HFF-Myc (cell line): ENCODE data around the gene WDR54.

ENCODE experiments used
- DNase-seq: peaks from one replicate; pipeline ENCODE4 v3.0.0-alpha.2; 2011; ENCODE audit warnings: low read depth; ENCODE audit errors: extremely low read depth
- H3K4me3 ChIP-seq: replicated peaks from 2 replicates; pipeline ENCODE4 v1.5.1; 2011; ENCODE audit warnings: low read depth, mild to moderate bottlenecking, control low read depth, low read length
- CTCF ChIP-seq: IDR thresholded peaks from 2 replicates; pipeline ENCODE4 v1.5.1; 2012; ENCODE audit warnings: mild to moderate bottlenecking, low read depth, low read length, control low read depth; ENCODE audit errors: missing control alignments

The WDR54 gene

GRCh38 chr2:74426181-74426758 is 4.7 kb downstream of the WDR54 start:
- H3K4me3 ChIP-seq = no peak overlapping the region
- DNase-seq = no peak
- no peak for TF ChIP-seq CTCF

- H3K4me3 ChIP-seq = no peak overlapping the region
- no peak for DNase-seq
- TF ChIP-seq CTCF = no peak
These were observed 6.0 kb downstream of the WDR54 start for GRCh38 chr2:74427551-74427950.

- no peak overlapping the region for H3K4me3 ChIP-seq
- DNase-seq = no peak
- TF ChIP-seq CTCF = no peak
These were observed 7.1 kb downstream of the WDR54 start for GRCh38 chr2:74428675-74429074.

- DNase-seq = no peak
These were observed 8.2 kb downstream of the WDR54 start for GRCh38 chr2:74429487-74430451.

GRCh38 chr2:74430502-74430901 is 9.0 kb downstream of the WDR54 start:
- no peak overlapping the region for H3K4me3 ChIP-seq
- TF ChIP-seq CTCF = no peak
- DNase-seq = no peak

More at GRCh38 chr2:74429487-74430451, 8.2 kb downstream of the WDR54 start:
- H3K4me3 ChIP-seq = no peak overlapping the region
- TF ChIP-seq CTCF = no peak

- no peak for TF ChIP-seq CTCF
- DNase-seq = no peak
- no peak overlapping the region for H3K4me3 ChIP-seq
These were observed 14.7 kb downstream of the WDR54 start for GRCh38 chr2:74436111-74436805.
